Measurements from ENCODE around the gene COCH.
"Not testable (repeated sequence)": the region's sequence is repeated elsewhere in the genome, so short reads cannot be mapped to it uniquely, and the experiment has no call there.

The COCH gene

DNA sequence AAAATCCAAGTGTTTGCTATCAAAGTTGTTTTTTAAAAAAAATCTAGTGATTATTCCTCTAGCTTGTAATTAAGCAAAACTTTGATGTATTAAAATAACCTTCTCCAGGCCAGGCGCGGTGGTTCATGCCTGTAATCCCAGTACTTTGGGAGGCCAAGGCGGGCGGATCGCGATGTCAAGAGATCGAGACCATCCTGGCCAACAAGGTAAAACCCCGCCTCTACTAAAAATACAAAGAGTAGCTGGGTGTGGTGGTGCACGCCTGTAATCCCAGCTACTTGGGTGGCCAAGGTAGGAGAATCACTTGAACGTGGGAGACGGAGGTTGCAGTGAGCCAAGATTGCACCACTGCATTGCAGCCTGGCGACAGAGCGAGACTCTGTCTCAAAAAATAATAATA is 59.6 kb downstream of the COCH start:
- not testable (repeated sequence) for DNase-seq

DNA sequence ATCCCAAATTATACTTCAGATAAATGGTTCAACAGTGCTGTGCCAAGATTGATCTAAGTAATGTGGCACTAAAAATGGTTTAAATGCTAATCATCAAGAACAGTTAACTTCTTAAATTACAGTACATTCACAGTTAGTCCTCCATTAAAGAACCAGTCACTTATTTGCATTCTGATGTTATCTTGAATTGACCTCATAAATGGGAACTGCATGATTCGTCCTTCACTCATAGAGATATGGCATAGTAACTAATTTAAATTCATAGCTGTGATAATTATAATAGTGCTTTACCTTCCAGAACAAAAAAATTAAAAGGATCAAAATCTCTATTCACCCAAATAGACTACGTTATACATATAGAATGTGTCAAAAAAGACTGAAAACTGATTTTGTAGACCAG is 61.1 kb downstream of the COCH start:
- DNase-seq = no peak

DNA sequence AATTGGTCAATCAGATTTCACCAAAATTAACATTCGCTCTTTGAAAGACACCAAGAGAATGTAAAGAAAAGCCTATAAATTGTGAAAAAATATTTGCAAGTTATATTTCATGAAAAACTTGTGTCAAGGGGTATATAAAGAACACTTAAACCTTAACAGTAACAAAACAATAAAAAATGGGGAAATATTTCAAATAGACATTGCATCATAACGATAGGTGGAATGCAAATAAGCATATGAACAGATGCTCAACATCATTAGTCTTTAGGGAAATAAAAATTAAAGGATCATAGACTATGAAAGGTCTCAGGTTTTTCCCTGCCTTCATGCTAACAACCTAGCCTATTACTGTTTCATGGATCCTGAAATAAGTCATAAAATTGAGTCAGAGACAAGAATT is 64.3 kb downstream of the COCH start:
- no peak for DNase-seq

Data from suppressor macrophage treated with lipopolysaccharide for 1 hour (primary cell).